ENCODE measurements around the gene RASSF10.

The RASSF10 gene

GRCh38 chr11:13055200-13055599, 46.1 kb downstream of the RASSF10 start:
- DNase-seq (ENCODE audit: low spot score), result no peak

DNA sequence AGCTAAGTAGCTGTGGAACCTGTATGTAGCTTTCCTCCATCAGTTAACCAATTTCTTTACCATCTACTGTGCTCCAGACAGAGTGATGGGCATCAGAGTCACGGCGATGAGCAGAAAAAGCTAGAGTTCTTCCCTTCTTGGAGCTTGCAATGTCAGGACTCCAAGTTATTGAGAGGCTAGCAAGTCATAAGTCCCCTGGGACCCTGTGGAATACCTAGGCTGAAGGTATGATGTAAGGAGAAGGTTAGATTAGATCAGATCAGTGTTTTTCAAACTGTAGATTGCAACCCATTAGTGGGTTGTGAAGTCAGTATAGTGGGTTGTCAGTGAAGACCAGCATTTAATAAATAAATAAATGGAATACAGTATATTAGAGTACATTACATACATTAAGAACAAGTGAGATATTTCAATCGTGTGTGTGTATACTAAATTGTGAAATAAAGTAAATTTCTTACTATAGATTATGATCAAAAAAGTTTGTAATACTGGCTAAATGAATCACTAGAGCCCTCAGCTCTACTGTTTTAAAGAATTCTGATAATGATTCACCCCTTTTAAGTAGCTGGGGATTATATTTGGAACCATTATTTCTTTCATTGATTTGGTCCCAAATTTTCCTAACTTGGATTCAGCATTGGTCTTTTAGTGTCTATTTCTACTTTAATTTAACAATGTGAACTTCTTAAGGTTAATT, 52.3 kb downstream of the RASSF10 start:
- no peak for DNase-seq (ENCODE audit: low spot score)

Data from hematopoietic multipotent progenitor cell treated with erythropoietin and hydrocortisone succinate and interleukin-3 and kit ligand, for 17 days (in vitro differentiated cells).